Measurements from ENCODE around the gene ITIH2.

DNA sequence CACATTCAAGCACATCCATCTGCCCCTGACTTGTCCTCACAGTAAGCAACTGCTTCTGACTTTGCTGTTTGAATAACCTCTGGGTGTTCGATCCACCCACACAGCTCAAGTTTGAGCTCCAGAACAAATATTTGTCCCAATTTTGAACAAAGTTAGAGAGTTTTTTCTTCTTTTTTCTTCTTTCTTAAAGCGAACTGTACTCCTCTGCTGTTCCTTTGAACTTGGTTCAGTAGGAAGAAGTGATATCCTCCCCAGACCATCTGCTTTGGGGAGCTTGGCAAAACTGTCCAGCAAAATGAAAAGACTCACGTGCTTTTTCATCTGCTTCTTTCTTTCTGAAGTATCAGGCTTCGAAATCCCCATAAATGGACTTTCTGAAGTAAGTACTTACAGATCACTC, at the start of gene ITIH2:
- TF ChIP-seq POLR2A (conservative IDR thresholded peaks at IDR 0.05) (no peak), POLR2AphosphoS5 (IDR thresholded peaks at IDR 0.05; ENCODE audit: control insufficient read depth, insufficient read depth, low read depth, low read length) (no peak)

All from K562 (cell line).